Measurements from ENCODE around the gene ZNF761.
"Not testable (repeated sequence)": the region's sequence is repeated elsewhere in the genome, so short reads cannot be mapped to it uniquely, and the experiment has no call there.

The ZNF761 gene

GRCh38 chr19:53431399-53432087, at the start of gene ZNF761:
TSS of gene ZNF761 (plus strand) at chr19:53431984. CDS start at chr19:53447269, 15,285 bp downstream.
- DNase-seq = peak; percentile 96 to 97

- DNase-seq = no peak
These were observed 43.6 kb upstream of the ZNF761 start for GRCh38 chr19:53388168-53388567.

- no peak for DNase-seq
These were observed 42.9 kb upstream of the ZNF761 start for GRCh38 chr19:53388904-53389303.

GRCh38 chr19:53389571-53389970, 42.2 kb upstream of the ZNF761 start:
- DNase-seq = no peak

GRCh38 chr19:53389978-53390377, 41.8 kb upstream of the ZNF761 start:
- DNase-seq = no peak

GRCh38 chr19:53394522-53394973, 37.2 kb upstream of the ZNF761 start:
- no peak for DNase-seq

GRCh38 chr19:53394974-53395839, 36.6 kb upstream of the ZNF761 start, which contains the start of gene ZNF765:
TSS of gene ZNF765 (plus strand) at chr19:53395149. CDS start at chr19:53398016, 2,867 bp downstream.
- DNase-seq = peak; percentile 95 to 96

- DNase-seq = not testable (repeated sequence)
These were observed 35.8 kb upstream of the ZNF761 start for GRCh38 chr19:53395840-53396524.

- DNase-seq = no peak
These were observed 35.3 kb upstream of the ZNF761 start for GRCh38 chr19:53396525-53396868.

- DNase-seq = not testable (repeated sequence)
These were observed 33.9 kb upstream of the ZNF761 start for GRCh38 chr19:53397918-53398317.

- no peak for DNase-seq
These were observed 22.1 kb upstream of the ZNF761 start for GRCh38 chr19:53409505-53410204.

- not testable (repeated sequence) for DNase-seq
These were observed 11.1 kb upstream of the ZNF761 start for GRCh38 chr19:53420520-53421315.

GRCh38 chr19:53422551-53422950, 9.2 kb upstream of the ZNF761 start:
- DNase-seq = no peak

- DNase-seq = not testable (repeated sequence)
These were observed 8.7 kb upstream of the ZNF761 start for GRCh38 chr19:53423074-53423473.

GRCh38 chr19:53423680-53424079, 8.1 kb upstream of the ZNF761 start:
- not testable (repeated sequence) for DNase-seq

- peak; percentile 56 to 61 for DNase-seq
These were observed 6.7 kb upstream of the ZNF761 start for GRCh38 chr19:53424968-53425597.

GRCh38 chr19:53432088-53432661, 391 bp downstream of the ZNF761 start:
- DNase-seq = peak in 1 of 2 experiments; percentile 11

- DNase-seq = not testable (repeated sequence)
These were observed 12.0 kb downstream of the ZNF761 start for GRCh38 chr19:53443809-53444208.

GRCh38 chr19:53447196-53447595, 15.4 kb downstream of the ZNF761 start:
- not testable (repeated sequence) for DNase-seq

GRCh38 chr19:53455828-53456227, 24.0 kb downstream of the ZNF761 start:
- no peak for DNase-seq
